Cardiac fibroblast (primary cell): ENCODE results near the gene NDEL1.

Experiments
- DNase-seq, 2 donors: peaks; one replicate each; pipeline versions ENCODE4 v3.0.0 to v3.0.0-alpha.2; 2010; ENCODE audit warnings: low read depth in 2 of 2
- H3K4me3 ChIP-seq, 2 donors: replicated peaks in 1 of 2; 1 replicate in 1 of 2; 2 replicates in 1 of 2; pipeline ENCODE4 v1.5.1; 2011; ENCODE audit warnings: low read depth in 2 of 2, low read length in 2 of 2, mild to moderate bottlenecking in 2 of 2, moderate library complexity in 1 of 2
- TF ChIP-seq, protein P1 (sequence below): IDR thresholded peaks from one replicate; pipeline ENCODE4 v1.5.1; 2011; ENCODE audit warnings: low read depth, mild to moderate bottlenecking, low read length, inconsistent platforms

Gene NDEL1

DNA sequence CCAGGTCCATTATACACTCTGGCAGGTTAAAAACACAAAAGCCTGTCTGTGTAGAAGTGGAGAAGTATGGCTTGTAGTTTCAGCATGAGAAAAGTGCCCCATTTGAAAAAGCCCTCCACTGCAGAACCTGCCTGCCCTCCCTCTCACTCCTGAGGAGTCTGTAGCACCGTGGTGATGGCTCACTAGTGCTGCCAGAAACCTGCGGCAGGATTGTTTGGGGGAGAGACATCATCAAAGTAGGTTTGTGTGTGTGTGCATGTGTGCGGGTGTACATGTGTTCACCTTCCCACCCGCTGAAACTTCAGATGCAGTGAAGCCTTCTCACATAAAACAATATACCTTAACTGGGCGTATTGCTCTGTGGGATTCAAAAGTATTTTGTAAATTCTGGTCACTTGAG, 26.9 kb downstream of the NDEL1 start:
- TF ChIP-seq, protein P1, sequence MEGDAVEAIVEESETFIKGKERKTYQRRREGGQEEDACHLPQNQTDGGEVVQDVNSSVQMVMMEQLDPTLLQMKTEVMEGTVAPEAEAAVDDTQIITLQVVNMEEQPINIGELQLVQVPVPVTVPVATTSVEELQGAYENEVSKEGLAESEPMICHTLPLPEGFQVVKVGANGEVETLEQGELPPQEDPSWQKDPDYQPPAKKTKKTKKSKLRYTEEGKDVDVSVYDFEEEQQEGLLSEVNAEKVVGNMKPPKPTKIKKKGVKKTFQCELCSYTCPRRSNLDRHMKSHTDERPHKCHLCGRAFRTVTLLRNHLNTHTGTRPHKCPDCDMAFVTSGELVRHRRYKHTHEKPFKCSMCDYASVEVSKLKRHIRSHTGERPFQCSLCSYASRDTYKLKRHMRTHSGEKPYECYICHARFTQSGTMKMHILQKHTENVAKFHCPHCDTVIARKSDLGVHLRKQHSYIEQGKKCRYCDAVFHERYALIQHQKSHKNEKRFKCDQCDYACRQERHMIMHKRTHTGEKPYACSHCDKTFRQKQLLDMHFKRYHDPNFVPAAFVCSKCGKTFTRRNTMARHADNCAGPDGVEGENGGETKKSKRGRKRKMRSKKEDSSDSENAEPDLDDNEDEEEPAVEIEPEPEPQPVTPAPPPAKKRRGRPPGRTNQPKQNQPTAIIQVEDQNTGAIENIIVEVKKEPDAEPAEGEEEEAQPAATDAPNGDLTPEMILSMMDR, result no peak
- DNase-seq, result no peak
- H3K4me3 ChIP-seq, result no peak overlapping the region

DNA sequence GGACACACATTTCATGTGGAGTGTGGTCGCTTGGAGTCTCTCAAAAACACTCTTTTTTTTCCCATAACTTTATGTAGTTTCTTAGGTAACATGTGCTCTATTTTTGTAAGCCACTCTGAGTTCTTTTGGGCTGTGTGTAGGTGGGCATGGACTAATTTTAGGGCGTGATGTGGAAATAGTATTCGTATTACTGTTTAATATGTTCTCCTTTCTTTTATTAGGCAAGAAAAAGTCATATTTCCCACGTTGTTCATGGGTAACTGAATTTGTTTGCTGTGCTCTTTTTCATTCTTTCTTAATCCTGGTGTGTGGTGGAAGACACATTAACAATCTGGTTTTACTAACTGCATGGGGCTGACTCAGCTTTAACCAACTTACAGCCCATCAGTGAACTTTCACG, 27.4 kb downstream of the NDEL1 start:
- TF ChIP-seq, protein P1, result no peak
- no peak for DNase-seq
- no peak overlapping the region for H3K4me3 ChIP-seq

DNA sequence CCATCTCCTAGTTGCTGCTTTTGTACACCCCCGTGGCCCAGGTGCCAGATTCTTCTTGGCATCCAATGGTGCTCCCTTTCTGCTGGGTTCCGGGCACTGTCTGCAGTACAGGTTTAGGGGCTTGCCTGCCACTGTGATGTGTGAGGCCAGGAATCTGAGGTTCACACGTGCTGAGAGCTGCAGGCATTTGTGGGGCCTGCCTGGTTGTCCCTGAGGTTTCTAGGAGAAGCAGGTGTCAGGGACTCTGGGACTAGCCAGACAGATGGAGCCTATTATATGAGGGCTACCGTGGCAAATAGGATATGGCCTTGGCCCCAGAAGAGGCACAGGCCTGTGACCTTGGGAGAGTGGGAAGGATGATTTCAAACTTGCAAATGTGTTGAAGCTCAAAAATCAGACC, 29.3 kb downstream of the NDEL1 start:
- H3K4me3 ChIP-seq, result no peak overlapping the region
- no peak for DNase-seq
- TF ChIP-seq, protein P1, result no peak

DNA sequence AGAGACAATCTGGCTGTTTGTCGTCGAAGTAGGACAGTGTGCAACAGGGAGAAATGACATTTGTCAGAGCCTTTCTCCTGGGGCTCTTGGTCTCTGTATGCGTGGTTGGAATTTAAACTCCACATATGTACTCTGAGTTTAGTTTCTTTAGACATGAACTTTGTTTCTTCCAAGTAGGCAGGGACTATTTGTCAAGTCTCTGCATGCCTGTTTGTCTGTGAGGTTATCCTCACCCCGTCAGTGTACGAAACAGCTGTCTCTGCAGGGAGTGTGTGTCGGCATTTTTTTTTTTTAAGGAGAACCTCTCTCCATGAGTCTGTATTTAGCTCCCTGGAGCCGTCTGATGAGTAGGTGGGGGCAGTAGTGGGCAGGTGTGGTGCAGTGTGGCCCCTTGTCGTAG, 29.7 kb downstream of the NDEL1 start:
- TF ChIP-seq, protein P1, result no peak
- no peak overlapping the region for H3K4me3 ChIP-seq
- peak in 1 of 2 donors; percentile 36 for DNase-seq

DNA sequence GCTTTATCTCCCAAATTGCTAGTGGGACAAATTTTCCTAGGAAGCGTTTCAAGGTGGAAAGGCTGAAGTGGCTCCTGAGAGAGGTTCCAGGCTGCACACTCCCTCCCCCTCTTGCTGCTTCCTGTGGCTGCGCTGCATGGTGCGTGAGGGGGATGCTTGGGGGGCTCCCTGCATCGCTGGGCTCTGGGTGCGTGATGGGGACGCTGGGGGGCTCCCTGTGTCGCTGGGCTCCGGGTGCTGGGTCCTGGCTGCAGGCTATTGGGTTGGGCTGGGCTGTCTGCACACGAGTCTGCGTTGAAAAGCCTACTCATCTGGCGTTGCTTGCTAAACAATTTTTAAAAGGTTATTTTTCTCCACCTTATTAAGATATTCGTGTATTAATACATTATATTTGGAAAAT, 30.1 kb downstream of the NDEL1 start:
- DNase-seq, result no peak
- TF ChIP-seq, protein P1, result no peak
- H3K4me3 ChIP-seq, result no peak overlapping the region

- TF ChIP-seq, protein P1, result no peak
- H3K4me3 ChIP-seq, result no peak overlapping the region
- DNase-seq, result peak in 1 of 2 donors; percentile 30
Measured at GRCh38 chr17:8466456-8466855, 30.8 kb downstream of the NDEL1 start.

DNA sequence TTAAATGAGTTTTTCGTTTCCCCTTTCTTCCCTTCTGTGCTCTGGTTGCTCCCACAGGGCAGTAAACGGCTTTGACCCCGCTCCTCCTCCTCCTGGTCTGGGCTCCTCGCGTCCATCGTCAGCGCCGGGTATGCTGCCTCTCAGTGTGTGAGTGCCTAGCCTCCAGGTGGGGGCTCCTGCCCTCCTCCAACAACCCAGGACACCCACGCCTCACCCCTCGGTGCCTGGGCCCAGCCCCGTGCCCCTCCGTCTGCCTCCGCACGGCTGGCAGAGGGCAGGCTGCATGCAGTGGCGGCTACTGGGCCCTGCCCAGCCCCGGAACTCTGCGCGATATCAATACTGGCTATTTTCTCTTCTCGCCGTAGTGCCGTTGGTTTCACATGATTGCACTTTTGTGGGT, 31.2 kb downstream of the NDEL1 start:
- TF ChIP-seq, protein P1, result no peak
- DNase-seq, result no peak
- H3K4me3 ChIP-seq, result no peak overlapping the region
